GM12801 (cell line): ENCODE results near the gene BCL11A.

Experiments
- CTCF ChIP-seq: IDR thresholded peaks from one replicate; pipeline ENCODE4 v1.5.1; 2011; ENCODE audit warnings: control low read depth; ENCODE audit not compliant: insufficient read length; ENCODE audit errors: extremely low read depth

Gene BCL11A

DNA sequence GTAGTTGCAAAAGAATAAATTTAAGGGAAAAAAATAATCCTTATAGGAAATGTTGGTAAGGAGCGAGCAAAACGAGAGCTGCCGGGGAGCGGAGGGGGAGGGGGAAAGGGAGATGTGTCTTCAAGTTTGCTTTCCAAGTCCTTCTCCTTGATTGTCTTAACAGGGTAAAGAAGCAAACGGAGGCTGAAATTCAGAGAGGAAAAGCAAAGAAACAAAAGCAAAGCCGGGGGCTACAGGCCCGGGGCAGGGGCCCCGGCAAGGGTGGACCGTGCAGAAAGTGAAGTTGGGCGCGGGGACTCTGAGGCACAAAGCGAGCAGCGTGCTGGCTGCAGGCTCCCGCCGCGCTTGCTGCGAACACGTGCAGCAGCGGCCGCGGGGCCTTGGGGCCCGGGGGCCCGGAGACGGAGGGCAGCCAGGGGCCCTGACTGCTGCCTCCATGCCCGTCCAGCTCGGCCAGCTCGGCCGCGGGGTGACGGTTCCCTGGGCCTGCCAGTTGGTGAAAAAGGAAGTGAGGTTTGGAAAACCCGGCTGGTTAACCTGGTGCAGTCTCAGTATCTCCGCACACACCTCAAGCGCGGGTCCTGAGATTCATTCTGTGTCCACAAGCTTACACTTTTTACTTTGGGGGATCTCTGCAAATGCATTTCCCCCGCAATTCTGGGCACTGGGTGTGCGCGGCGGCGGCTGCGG, 4.1 kb downstream of the BCL11A start:
- no peak for TF ChIP-seq CTCF

- no peak for TF ChIP-seq CTCF
These were observed 4.6 kb downstream of the BCL11A start for GRCh38 chr2:60548845-60549237.

DNA sequence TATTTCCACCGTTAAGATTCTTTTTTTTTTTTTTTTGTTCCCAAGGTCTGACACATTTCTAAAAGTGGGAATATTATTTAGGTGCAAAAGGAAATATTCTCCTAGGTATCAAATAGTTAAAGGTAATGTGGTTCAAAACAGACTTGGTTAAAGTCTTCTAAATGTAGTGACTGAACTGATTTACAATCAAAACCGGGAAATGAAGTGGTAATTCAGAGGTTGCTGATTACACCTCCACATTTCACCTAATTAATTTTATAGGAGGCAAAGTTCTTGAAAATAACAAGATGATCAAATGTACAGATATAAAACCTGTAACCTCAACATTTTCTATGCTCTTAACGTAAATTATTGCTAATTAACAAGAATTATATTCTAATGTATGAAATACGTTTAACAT, 5.1 kb downstream of the BCL11A start:
- no peak for TF ChIP-seq CTCF

DNA sequence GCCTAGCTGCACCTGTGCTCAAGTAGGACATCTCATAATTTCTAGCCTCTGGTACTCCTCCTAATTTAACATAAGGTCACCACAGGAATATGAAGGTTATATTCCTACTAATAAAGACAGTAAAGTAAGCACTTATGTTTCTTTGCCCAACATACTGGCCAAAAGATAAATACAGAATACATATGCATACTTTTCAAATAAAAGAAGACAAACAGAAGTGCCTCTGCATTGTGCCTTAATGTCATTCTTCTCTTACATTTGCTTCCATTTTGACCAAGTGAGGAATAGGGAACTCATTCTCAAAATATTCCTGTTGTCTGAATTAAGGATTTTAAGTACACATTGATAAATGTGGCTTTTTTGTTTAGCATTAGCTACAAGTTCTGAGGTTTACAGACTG, 5.6 kb downstream of the BCL11A start:
- no peak for TF ChIP-seq CTCF

- no peak for TF ChIP-seq CTCF
These were observed 6.6 kb downstream of the BCL11A start for GRCh38 chr2:60546756-60547420.

GRCh38 chr2:60544954-60545560, 8.4 kb downstream of the BCL11A start:
- no peak for TF ChIP-seq CTCF

DNA sequence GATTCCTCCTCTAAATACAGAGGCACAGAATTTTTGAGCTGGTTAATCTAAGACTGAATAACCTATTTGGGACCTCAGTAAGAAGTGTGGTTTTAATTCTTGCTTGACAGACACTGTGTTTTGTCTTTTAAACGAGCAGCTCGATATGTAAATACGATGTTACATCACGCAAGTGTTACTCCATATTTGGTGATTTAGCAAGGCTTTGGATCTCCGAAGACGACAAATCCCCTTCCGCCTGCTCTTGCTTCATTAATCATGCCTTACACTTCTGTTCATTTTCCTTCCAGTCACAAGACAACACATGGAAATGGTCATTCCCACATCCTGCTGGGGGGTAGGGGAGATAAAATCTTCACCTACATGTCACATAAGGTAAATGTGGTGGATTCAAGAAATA, 9.4 kb downstream of the BCL11A start:
- TF ChIP-seq CTCF: no peak
